Duodenal mucosa (tissue), 2 donors: ENCODE results near the gene RERE.

Experiments
- H3K27ac ChIP-seq: one replicate; pipeline ENCODE4 v1.7.0; 2013; ENCODE audit warnings: low read depth, low read length
- H3K27me3 ChIP-seq, 2 donors: one replicate each; pipeline ENCODE4 v1.7.0; 2013; ENCODE audit warnings: low read length in 2 of 2, control low read depth in 1 of 2; ENCODE audit not compliant: insufficient read depth in 2 of 2, control insufficient read depth in 1 of 2
- H3K36me3 ChIP-seq, 2 donors: one replicate each; pipeline ENCODE4 v1.7.0; 2013; ENCODE audit warnings: low read length in 2 of 2, control low read depth in 1 of 2; ENCODE audit not compliant: insufficient read depth in 2 of 2, control insufficient read depth in 1 of 2
- H3K4me1 ChIP-seq, 2 donors: one replicate each; pipeline ENCODE4 v1.7.0; 2013; ENCODE audit warnings: low read length in 2 of 2, control low read depth in 1 of 2; ENCODE audit not compliant: insufficient read depth in 2 of 2, control insufficient read depth in 1 of 2
- H3K4me3 ChIP-seq, 2 donors: one replicate each; pipeline ENCODE4 v1.7.0; 2013; ENCODE audit warnings: low read length in 2 of 2, low read depth in 1 of 2
- H3K9ac ChIP-seq, 2 donors: one replicate each; pipeline ENCODE4 v1.7.0; 2013; ENCODE audit warnings: low read length in 2 of 2, low read depth in 1 of 2
- H3K9me3 ChIP-seq, 2 donors: one replicate each; pipeline ENCODE4 v1.7.0; 2013; ENCODE audit warnings: low read length in 2 of 2, control low read depth in 1 of 2; ENCODE audit not compliant: control insufficient read depth in 1 of 2

RERE gene

DNA sequence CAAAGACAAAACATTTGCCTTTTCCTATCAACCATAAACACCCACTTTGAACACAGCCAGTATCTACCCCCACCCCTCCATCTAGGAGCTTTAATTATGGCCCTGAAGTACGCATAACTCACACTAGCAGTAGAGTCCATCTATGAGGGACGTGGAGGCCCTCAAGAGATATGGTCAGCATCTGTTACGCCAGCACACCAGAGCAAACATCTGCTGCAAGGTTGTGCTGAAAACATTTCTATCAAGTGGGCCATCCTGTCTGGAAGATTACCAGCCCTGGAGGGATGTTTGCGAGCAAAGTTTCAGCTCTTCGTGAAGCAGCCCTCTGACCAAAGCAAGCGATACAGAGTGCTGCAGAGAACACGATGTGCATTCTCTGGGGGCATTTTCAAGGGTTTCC lies 424.9 kb downstream of the RERE start:
- no peak overlapping the region for H3K9ac ChIP-seq
- no peaks in the 10 kb centered on the region for H3K27me3 ChIP-seq
- peaks cover 34 to 40% of the 10 kb centered on the region in 2 donors for H3K36me3 ChIP-seq
- no peak overlapping the region for H3K4me3 ChIP-seq
- H3K4me1 ChIP-seq: peaks cover 24 to 46% of the 10 kb centered on the region in 2 donors
- no peaks in the 10 kb centered on the region for H3K9me3 ChIP-seq
- no peak overlapping the region for H3K27ac ChIP-seq

DNA sequence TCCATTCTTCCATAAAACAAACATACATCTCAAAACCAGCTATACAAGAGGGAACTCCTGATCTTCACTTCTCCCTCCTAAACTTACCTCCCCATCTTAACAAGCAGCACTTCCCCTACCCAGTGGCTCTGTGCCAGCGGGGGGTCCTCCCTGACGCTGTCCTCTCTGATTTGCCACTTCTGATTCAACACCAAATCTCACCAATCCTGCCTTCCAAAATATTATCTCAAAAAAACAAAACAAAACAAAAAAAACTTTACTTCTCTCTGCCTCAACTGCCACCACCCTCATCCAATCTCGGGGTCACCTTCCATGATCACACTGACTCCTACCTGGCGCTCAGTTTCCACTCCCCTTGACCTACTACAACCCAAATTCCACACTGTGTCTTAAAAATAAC lies 426.7 kb downstream of the RERE start:
- no peak overlapping the region for H3K9ac ChIP-seq
- peaks cover 6 to 42% of the 10 kb centered on the region in 2 donors for H3K4me1 ChIP-seq
- no peaks in the 10 kb centered on the region for H3K27me3 ChIP-seq
- no peak overlapping the region for H3K4me3 ChIP-seq
- no peaks in the 10 kb centered on the region for H3K9me3 ChIP-seq
- peaks cover 27 to 33% of the 10 kb centered on the region in 2 donors for H3K36me3 ChIP-seq
- no peak overlapping the region for H3K27ac ChIP-seq

DNA sequence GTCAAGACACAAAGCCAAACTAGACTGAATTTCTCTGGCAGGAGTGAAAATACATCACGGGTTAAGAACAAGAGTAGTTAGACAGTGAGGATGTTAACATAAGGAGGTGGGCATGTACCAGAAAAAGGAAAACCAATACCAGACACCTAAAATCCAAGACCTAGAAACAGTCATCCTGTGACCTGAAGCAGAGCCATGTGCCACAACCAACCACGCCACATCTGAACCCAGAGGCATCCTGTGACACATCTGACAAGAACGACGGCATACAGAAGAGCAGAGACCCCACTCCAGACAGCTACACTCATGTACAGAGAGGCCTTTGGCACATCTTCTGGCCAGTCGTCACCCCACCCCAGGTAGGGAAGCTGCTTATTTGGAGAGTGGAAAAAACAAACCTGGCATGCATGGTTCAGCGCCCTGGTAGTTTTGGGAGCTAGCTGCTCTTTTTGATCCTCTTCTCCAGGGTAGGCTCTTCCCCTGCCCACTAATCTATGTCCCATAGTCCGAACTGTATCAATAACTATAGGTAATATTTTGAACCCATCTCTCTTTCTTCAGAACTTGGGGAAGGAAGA lies 427.4 kb downstream of the RERE start:
- Histone ChIP-seq H3K27me3 (no peaks in the 10 kb centered on the region), H3K36me3 (peaks cover 27 to 32% of the 10 kb centered on the region in 2 donors), H3K4me1 (peaks cover 3 to 42% of the 10 kb centered on the region in 2 donors), H3K9ac (no peak overlapping the region), H3K27ac (no peak overlapping the region), H3K4me3 (no peak overlapping the region), H3K9me3 (no peaks in the 10 kb centered on the region)

DNA sequence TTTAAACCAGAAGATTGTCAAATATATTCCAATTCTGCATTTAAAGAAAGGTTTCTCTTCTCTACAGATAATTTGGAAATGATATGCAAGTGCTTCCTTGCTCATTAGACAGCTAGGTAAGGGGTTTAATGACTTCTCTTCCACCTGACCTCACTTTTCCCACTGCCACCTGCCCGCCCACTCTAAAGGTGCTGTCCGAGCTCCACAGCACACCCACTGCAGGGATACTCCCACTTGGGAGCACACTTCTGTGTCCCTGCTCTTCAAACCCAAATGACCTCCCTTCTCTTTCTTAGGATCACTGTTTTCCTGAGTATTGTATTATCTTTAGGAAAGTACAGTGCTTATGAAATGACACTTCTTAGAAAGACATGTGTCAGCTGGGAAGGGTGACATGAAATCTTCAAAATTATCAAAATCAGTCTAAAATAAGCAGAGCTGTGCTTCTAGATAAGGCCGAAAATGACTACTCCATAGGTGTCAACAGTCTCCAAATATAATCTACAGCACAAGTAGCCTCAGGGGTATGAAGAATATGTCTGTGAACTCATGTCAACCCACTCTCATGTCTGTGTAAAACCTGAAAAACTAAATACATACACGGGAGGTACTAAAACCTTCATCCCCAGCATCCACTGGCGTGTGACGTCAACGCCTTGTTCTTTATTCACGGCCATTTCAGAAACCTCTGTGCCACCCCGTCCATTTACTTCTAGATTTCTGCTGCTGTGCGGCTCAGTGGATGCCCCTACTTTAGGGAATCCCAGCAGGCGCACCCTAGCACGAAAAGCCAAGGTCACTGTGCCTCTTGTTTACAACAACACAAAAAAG lies 428.5 kb downstream of the RERE start:
- Histone ChIP-seq H3K9ac (no peak overlapping the region), H3K4me3 (no peak overlapping the region), H3K36me3 (peaks cover 30 to 32% of the 10 kb centered on the region in 2 donors), H3K27me3 (no peaks in the 10 kb centered on the region), H3K9me3 (no peaks in the 10 kb centered on the region), H3K27ac (no peak overlapping the region), H3K4me1 (peaks cover 5 to 50% of the 10 kb centered on the region in 2 donors)

DNA sequence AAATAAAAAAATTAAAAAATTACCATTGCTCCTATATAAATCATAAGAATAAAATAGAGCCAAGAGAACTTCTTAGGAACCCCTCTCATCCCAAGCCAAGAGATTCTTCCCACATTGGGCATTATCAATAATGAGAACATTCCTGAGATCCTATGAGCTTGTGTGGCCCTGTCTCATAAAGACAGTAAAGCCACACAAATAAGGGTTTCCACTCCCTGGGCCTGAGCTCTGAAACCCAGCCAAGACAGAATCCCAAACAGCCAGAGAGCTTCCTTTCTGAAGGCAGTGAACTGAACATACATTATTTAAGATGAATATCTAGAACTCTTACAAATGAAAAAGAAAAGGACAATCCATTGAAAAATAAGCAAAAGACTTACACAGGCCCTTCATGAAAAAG lies 431.2 kb downstream of the RERE start:
- Histone ChIP-seq H3K9ac (no peak overlapping the region), H3K9me3 (no peaks in the 10 kb centered on the region), H3K36me3 (peaks cover 22 to 27% of the 10 kb centered on the region in 2 donors), H3K4me3 (no peak overlapping the region), H3K27ac (no peak overlapping the region), H3K4me1 (peaks cover 10 to 57% of the 10 kb centered on the region in 2 donors), H3K27me3 (no peaks in the 10 kb centered on the region)

DNA sequence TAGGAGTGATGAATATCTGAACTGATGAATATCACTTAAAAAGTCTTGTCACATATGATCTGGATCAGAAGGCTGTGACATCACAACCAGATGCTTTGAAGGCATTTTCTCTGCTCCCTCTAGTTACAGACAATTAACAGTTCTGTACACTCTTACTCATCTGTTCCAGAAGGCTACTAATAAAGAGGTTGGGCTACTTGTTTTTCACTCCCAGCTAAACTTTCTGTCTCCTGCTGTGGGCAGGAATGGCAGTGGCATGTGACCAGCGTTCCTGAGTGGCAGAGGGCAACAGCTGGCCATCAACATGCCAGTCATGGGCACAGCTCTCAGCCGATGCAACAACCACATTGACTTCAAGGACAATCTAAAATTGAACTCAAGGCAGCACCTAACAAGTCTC lies 432.9 kb downstream of the RERE start:
- no peaks in the 10 kb centered on the region for H3K27me3 ChIP-seq
- no peak overlapping the region for H3K27ac ChIP-seq
- peaks cover 10 to 32% of the 10 kb centered on the region in 2 donors for H3K36me3 ChIP-seq
- no peak overlapping the region for H3K9ac ChIP-seq
- H3K9me3 ChIP-seq: no peaks in the 10 kb centered on the region
- peaks cover 11 to 56% of the 10 kb centered on the region in 2 donors for H3K4me1 ChIP-seq
- no peak overlapping the region for H3K4me3 ChIP-seq

DNA sequence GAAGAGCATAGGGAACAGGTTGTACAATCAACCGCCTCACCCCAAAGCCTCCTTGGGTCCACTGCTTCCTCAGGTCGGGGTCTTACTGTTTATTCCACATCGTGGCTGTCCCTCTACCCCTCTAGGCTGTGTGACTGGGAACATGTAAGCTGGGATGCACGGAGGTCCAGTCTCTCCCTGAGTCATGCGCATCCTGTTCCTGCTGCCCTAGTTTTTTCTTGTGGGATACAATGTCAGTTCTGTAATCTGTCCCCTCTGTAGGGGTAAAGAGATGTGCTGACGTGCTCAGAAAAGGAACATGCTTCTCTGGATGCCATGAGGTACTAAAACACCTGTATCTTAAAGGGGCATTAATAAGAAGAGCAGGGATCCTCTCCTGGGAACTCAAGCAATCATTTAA lies 433.4 kb downstream of the RERE start:
- Histone ChIP-seq H3K27me3 (no peaks in the 10 kb centered on the region), H3K27ac (no peak overlapping the region), H3K9ac (no peak overlapping the region), H3K4me1 (peaks cover 14 to 60% of the 10 kb centered on the region in 2 donors), H3K4me3 (no peak overlapping the region), H3K9me3 (no peaks in the 10 kb centered on the region), H3K36me3 (peaks cover 6 to 27% of the 10 kb centered on the region in 2 donors)

DNA sequence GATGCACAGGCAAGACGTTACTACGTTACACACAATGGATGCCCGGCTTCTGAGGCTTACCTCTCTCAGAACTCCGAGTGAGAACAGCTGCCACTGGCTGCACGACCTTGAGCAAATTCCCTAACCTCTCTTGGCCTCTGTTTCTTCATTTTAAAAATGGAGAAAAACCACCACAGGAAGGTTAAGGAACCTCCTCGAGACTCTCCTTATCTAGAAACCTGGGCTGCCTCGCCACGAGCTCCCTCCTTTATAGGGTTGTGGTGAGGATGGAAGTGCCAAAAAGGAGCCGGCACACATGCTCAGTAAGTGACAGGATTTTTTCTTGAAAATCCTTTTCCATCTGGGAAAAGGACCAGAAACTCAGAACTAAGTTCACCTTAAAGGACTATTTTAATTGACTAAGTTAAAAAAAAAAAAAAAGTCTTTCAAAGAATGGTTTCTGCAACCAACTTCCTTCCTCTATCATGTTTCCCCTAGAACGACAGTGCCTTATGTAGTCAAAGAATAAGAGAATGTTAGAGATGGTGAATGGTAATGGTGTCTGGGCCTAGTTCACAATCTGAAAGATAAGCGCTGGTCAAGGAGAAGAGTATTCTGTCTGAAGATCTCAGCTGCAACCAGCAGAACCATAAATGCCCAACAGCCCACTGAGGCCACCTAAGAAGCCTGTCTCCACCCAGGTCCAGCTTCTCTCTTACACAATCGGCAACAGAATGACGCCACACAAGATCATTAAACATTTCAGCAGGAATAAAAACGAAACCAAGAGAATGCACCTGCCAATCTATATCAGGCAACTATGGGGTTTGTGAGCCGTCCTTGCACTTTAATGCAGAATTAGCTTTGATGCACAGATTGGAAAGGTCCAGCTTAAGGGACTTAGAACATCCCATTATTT lies 434.6 kb downstream of the RERE start:
- Histone ChIP-seq H3K27ac (no peak overlapping the region), H3K4me1 (peaks cover 22 to 62% of the 10 kb centered on the region in 2 donors), H3K9me3 (no peaks in the 10 kb centered on the region), H3K9ac (no peak overlapping the region), H3K27me3 (no peaks in the 10 kb centered on the region), H3K4me3 (no peak overlapping the region), H3K36me3 (peaks cover 0 to 23% of the 10 kb centered on the region in 2 donors)

DNA sequence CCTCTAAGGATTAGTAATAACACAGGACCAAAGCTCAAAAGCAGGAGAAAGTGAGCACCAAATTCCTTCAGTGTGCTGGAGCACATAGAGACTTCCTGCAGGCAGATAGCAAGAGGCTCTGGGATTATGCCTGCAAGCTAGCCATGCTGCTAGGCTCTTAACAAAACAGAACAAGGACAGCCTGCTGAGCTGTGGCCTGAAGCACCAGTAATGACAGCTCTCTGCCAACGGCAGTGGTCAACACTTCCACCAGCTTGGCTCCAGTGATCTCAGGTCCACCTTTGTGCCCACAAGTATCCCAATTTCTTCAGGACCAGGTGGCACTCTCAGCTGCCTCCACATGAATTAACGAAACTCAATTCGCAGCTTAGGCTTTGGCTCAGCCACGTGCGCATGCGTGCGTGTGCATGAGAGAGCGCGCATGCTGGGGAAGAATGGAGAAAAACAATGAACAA lies 435.4 kb downstream of the RERE start:
- H3K27ac ChIP-seq: no peak overlapping the region
- no peak overlapping the region for H3K9ac ChIP-seq
- H3K36me3 ChIP-seq: peaks cover 0 to 23% of the 10 kb centered on the region in 2 donors
- no peak overlapping the region for H3K4me3 ChIP-seq
- no peaks in the 10 kb centered on the region for H3K27me3 ChIP-seq
- peaks cover 22 to 55% of the 10 kb centered on the region in 2 donors for H3K4me1 ChIP-seq
- H3K9me3 ChIP-seq: no peaks in the 10 kb centered on the region
